ENCODE results near the gene FERMT1. TPM values are rescaled to one million over a fixed set of nuclear protein-coding genes. Genes with fewer than 3 reads are reported as not detected.

Gene FERMT1
- 15.3 and 41.8 TPM in 2 replicates for total RNA-seq

GRCh38 chr20:6122873-6123648, at the start of gene FERMT1:
Gene FERMT1 (minus strand): TSS chr20:6123030. CDS start chr20:6119554, 3,476 bp downstream.

GRCh38 chr20:6053776-6054688, 68.8 kb downstream of the FERMT1 start, which contains the start of gene LRRN4:
Gene LRRN4 (minus strand): TSS chr20:6054060. CDS start chr20:6052799, 1,261 bp downstream.

Other genes starting within 250 kb of the FERMT1 start
- gene CHGB, start 211.5 kb downstream of the FERMT1 start, total RNA-seq, result 0.22 TPM in 1 of 2 replicates, not detected in the other
- gene TRMT6, start 172.5 kb downstream of the FERMT1 start, total RNA-seq, result 3.5 and 5.7 TPM in 2 replicates
- gene MCM8, start 172.4 kb downstream of the FERMT1 start, total RNA-seq, result 3.1 and 5.1 TPM in 2 replicates
- gene CRLS1, start 116.9 kb downstream of the FERMT1 start, total RNA-seq, result 25.9 and 42.3 TPM in 2 replicates
- 0.39 and 2.6 TPM in 2 replicates for gene LRRN4, start 69.0 kb downstream of the FERMT1 start, total RNA-seq